NCI-H187 treated with DMSO at 0.1 percent for 48 hours (cell line): ENCODE measurements around the gene ADK.
"Not testable (repeated sequence)": the region's sequence is repeated elsewhere in the genome, so short reads cannot be mapped to it uniquely, and the experiment has no call there.

Source experiments
- DNase-seq: peaks from one replicate; lab custom pipeline; 2025; lab: John Stamatoyannopoulos, UW

The ADK gene

GRCh38 chr10:74305730-74306129, 154.7 kb downstream of the ADK start:
- DNase-seq = no peak

DNA sequence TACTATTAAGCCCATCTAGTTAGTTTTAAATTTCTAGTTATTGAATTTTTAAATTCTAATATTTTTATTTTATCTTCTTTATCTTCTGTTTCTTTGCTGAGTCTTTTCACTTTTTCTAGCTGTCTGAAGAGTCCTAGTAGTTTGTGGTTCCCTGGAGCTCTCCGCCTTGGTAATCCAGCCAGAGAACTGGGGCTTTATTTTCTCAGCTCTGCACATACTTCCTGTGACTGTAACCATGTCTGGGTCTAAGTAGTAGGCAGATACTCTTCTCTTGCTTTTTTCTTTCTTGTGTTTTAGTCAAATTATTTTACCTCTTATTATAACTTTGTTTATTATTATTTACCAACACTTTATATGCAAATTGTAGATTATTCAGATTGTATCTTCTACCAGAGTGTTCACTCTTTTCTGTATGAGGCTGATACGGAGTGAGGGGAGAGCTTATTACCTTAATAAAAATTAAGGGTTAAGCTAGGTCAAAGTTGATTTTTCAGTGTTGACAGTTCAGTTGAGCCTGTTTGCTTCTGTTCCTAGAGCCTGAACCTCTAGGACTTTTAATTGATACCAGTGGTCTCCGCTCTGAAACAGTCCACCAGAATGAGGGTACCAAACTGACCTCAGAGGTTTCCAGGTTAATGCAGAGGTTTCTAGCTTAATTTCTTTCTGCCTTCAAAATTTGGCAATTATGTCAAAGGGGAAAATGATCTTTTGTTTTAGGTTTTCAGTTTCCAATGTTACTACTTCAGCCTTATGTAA, 155.4 kb downstream of the ADK start:
- no peak for DNase-seq

DNA sequence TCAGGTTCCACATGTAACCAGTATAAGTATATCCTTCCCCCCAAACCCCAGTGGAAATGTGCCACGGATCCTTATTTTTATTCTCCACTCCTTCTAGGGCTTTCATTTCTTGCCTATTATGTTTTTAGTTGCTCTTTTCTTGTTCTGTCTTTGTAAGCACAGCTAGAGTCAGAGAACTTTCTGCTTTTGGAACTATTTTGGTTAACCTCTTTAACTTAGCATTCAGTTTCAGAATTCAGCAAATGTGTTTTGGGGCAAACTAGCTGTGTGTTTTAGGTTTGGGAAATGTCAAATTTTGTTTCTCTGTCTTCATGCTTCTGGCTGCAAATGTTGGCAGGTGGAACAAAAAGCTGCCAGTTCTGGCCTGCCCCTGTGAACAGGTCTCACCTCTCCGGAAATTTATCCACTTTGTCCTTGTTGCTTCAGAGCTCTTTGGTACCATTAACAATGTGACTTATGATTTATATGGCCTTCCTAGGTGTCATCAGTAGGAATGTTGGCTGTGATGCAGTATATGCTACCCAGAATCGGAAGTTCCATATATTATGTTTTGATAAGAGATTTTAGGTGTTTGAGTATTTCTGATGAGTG, 156.1 kb downstream of the ADK start:
- DNase-seq = no peak

DNA sequence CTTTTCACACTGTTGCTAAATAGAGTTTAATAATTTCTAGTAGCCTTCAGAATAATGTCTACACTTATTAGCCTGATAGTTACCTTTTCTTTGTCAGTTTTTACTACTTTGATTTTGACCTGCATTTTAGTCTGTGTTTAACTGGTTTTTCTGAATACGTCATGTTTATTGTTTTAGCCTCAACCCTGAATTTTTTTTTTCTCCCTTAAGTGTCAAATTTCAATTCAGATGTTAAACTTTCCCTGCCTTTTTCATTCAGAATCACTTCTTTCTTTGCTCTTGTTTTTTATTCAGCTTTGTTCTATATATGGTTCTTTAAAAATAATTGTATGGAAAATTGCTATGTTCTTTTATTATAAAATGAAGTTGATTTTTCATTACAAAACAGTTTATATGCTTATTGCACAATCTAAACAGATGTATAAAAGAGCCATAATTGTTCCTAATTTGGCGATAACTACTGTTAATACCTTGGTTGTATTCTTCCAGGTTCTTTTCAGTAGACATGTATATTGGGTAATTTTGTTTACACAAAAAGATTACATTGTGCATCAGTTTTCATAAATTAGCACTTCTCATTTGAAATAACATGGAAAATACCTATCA, 159.7 kb downstream of the ADK start:
- no peak for DNase-seq

- DNase-seq = no peak
Observed at GRCh38 chr10:74314166-74314565, 163.1 kb downstream of the ADK start.

DNA sequence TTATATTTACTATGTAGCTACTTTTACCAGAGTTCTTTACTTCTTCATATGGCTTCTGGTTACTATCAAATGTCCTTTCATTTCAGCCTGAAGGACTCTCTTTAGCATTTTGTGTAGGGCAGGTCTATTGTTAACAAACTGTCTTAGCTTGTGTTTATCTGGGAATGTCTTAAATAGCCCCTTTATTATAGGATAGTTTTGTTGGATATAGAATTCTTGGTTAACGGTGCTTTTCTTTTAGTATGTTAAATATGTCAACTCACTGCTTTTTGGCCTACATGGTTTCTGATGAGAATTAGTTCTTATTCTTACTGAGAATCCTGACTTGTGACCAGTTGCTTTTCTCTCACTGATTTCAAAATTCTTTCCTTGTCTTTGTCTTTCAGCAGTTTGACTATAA, 169.0 kb downstream of the ADK start:
- no peak for DNase-seq

DNA sequence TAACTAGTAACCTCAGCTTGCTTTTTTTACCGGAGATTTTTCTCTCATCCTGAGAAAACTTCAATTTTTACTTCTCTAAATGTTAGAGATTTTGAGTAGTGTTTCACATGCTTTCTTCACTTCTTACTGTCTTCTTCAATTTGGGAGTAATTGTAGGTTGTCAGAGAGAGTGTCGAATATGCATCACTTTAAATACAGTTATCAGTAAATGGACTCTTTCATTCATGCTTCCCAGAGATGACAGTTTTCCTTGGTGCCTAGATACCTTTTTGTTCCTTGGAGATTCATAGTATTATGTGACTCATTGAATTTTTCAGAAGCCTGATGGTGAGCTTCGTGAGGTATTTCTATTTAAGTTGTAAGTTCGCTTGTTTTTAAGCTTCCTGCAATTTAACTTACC, 169.7 kb downstream of the ADK start:
- DNase-seq = no peak

DNA sequence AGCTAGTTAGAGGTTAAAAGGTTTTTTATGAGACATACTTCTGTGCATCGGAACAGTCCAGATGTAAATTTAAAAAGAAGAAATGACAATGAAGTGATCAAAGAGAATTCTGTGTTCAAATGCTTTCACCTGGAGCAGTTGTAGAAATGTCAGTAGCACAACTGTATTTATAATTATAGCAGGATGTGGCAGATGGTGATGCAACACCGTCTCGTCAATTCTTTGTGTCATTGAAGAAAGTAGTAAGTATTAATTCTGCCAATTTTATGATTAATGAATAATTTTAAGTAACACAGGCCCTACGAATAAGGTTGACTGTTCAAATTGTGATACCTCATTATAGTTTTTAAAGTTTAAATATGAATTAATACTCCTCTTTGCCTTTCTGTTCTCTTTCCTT, 171.1 kb downstream of the ADK start:
- no peak for DNase-seq

DNA sequence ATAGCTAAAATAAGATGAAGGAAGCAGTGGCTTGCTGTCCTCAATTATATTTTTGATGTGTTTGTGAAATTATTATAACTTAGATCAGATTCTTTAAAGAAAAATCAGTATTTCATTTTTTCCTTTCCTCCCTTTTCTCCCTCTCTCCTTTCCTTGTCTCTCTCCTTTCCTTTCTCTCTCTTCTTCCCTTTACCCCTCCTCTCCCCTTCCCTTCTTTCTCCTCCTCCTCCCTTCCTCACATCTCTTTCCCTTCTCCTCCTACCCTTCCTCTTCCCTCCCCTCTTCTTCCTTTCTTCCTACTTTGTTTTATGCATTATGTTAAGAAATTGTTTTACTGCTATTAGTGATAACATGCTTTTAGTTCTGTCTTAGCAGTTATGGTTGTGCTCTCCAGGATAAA, 171.5 kb downstream of the ADK start:
- no peak for DNase-seq

GRCh38 chr10:74328388-74328787, 177.4 kb downstream of the ADK start:
- no peak for DNase-seq

GRCh38 chr10:74329873-74330272, 178.9 kb downstream of the ADK start:
- no peak for DNase-seq

DNA sequence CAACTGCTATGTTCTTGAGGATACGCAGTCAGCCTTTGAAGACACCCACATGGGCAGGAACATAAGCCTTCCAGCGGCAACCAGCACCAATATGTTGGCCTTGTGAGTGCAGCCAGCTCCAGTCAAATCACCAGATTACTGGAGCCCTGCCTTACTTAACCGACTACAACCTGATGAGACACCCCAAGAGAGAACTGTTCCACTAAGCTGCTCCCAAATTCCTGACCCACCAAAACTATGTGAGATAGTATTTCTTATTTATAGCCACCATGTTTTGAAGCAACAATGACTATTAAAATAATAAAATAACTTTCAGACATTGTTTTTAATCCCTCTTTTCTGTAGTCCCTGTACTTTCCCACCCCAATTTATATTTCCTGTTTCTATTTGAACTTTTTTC, 179.6 kb downstream of the ADK start:
- DNase-seq = no peak

DNA sequence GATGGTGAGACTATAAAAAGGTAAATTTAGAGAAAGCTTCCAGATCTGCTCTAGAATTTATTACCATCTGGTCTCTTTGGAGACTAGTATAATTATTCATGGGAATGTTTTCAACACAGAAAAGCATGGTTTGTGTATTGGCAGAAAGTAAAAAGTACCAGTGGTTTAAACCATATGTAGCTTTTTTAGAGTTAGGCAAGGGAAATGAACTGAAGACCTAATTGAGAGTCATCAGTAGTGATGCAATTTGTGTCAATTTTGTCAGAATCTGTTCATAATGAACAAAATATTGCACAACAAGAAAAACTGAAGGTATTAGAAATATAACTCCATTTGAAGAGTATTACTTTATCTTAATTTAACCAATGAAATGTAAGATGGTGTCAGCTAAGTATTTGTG, 181.4 kb downstream of the ADK start:
- DNase-seq = no peak

- DNase-seq = no peak
Observed at GRCh38 chr10:74333174-74333573, 182.2 kb downstream of the ADK start.

- DNase-seq = no peak
Observed at GRCh38 chr10:74334221-74334620, 183.2 kb downstream of the ADK start.

- no peak for DNase-seq
Observed at GRCh38 chr10:74335501-74335900, 184.5 kb downstream of the ADK start.

DNA sequence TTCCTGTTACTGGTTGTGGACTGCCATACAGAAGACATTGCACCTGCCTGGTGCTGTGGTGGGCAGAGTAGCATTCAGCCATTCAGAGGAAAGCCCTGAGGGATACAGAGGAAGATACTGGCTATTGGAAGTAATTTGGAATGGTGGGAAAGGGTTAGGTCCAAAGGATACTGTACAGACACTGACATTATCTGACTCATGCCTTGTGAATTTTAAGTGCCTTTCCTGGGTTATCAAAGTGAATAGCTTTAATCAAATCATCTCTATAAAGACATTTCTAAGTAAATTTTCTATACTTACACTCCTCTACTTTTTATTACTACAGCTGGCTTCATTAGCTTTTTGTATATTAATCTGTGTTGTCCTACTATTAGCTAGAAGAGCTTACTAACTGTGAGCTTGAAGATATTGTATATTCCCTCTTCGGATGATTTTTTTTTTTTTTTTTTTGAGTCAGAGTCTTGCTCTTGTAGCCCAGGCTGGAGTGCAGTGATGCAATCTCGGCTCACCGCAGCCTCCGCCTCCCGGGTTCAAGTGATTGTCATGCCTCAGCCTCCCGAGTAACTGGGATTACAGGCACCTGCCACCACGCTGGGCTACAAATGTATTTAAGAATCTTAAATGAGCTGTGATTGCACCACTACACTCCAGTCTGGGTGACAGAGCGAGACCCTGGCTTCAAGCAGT, 186.5 kb downstream of the ADK start:
- DNase-seq = no peak

- no peak for DNase-seq
Observed at GRCh38 chr10:74342991-74343390, 192.0 kb downstream of the ADK start.

DNA sequence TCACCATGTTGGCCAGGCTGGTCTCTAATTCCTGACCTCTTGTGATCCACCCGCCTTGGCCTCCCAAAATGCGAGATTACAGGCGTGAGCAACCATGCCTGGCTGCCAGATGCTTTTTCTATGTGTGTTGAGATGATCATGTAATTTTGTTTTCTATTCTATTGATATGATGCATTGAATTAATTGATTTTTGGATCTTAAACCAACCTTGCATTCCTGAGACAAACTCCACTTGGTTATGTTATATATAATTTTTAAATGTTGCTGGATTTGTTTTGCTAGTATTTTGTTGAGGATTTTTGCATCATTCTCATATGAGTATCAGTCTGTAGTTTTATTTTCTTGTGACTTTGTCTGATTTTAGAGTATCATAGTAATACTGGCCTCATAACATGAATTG, 192.8 kb downstream of the ADK start:
- no peak for DNase-seq

DNA sequence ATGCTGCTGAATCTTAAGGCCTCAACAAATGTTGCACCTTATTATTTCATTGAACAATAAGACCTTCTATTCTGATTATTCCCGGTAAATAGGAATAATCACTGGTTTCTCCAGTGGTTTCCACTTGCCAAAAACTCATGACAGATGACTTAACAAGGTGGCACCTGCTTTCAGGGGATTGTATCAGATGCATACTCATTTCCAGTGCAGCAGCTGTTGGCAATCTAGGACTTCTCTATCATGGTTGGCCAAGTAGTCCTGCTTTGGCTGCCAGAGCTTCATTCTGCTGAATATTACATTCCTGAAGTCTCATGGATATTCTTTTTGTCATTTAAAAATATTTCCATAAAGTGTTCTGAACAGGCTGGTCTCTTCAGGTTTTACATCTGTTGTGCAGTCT, 193.3 kb downstream of the ADK start:
- DNase-seq = no peak

GRCh38 chr10:74347522-74347921, 196.5 kb downstream of the ADK start:
- no peak for DNase-seq

DNA sequence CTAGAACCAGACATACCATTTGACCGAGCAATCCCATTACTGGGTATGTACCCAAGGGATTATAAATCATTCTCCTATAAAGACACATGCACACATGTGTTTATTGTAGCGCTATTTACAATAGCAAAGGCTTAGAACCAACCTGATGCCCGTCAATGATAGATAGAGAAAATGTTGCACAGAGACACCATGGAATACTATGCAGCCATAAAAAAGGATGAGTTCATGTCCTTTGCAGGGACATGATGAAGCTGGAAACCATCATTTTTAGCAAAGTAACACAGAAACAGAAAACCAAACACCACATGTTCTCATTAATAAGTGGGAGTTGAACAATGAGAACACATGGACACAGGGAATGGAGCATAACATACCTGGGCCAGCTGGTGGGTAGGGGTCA, 202.0 kb downstream of the ADK start:
- DNase-seq = not testable (repeated sequence)

DNA sequence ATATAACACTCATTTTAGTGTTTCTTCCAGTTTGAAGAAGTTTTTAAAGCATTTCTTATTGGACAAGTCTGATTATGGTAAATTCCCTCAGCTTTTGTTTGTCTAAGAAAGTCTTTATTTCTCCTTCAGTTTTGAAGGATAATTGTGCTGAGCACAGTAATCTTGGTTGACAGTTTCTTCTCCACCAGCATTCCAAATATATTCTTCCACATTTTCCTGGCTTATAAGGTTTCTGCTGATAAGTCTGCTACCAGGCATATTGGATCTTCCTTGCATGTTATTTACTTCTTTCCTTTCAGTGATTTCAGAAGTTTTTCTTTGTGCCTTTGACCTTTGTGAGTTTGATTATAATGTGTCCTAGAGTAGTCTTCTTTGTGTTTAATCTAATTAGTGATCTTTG, 210.7 kb downstream of the ADK start:
- DNase-seq = no peak
